Colonic mucosa (tissue), 4 donors: ENCODE measurements around the gene ANKRD6. TPM values are rescaled to one million over a fixed set of nuclear protein-coding genes. Genes with fewer than 3 reads are reported as not detected.

ENCODE experiments used
- DNase-seq: peaks from one replicate; pipeline ENCODE4 v3.0.0-alpha.2; 2020
- H3K27ac ChIP-seq: fragments of 200-600 bp; one replicate; pipeline ENCODE4 v1.8.0; 2021
- H3K27me3 ChIP-seq: fragments of 200-600 bp; one replicate; pipeline ENCODE4 v1.8.0; 2021
- H3K36me3 ChIP-seq: fragments of 200-600 bp; one replicate; pipeline ENCODE4 v1.8.0; 2021
- H3K4me1 ChIP-seq: fragments of 200-600 bp; one replicate; pipeline ENCODE4 v1.8.0; 2021; ENCODE audit warnings: mild to moderate bottlenecking
- H3K4me3 ChIP-seq: fragments of 200-600 bp; one replicate; pipeline ENCODE4 v1.8.0; 2021
- H3K9ac ChIP-seq, 2 donors: one replicate each; pipeline ENCODE4 v1.7.0; 2013; ENCODE audit warnings: control low read depth in 2 of 2, low read depth in 2 of 2, low read length in 2 of 2
- H3K9me3 ChIP-seq: fragments of 200-600 bp; one replicate; pipeline ENCODE4 v1.8.0; 2021
- CTCF ChIP-seq: fragments of 200-600 bp; IDR thresholded peaks from one replicate; pipeline ENCODE4 v1.8.0; 2022; ENCODE audit warnings: antibody characterized with exemption, mild to moderate bottlenecking
- intact Hi-C: fragments of 100-400 bp; cut with DNase I; formaldehyde crosslinking; loops from one replicate; pipeline ENCODE4 v1.14.1; 2022
- total RNA-seq, 2 donors: library from RNA; stranded (reverse); fragmentation: NEBNext Ultra II Directional in 1 of 2; extraction: Animal tissue kit (Norgen Biotek cat#: 25700) in 1 of 2; gene quantifications; one replicate each; pipeline ENCODE4 v1.2.1, GENCODE V29; 2021
- donor health status: healthy.
- donor health status: DM: no; HTN: no; CAD: no.
- donor health status: DM: no; HTN: no; CAD: no.

ANKRD6 gene
- total RNA-seq, 2 donors from 2014 or later = 1.6 to 3.1 TPM

DNA sequence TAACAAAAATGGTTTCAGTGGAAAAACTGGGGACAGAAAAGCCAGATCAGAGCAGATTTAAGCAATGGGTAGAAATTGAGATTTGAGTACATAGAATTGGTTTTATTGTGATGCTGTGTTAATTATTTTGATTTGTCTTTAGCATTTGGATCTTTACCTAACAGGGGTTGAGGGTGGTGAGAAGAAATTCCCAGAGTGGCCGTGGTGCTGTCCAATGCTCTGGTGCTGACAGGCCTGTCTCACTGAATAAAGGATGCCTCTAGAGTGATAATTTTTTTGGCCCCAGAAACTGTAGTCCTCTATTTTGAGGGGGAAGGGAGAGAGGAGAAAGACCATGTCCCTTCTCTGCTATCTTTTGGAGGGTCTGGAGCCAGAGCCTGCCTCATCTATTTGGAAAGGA, 126.5 kb downstream of the ANKRD6 start:
- H3K36me3 ChIP-seq = no peaks in the 10 kb centered on the region
- no peak for TF ChIP-seq CTCF
- intact Hi-C loops = no loop called here
- no peaks in the 10 kb centered on the region for H3K27me3 ChIP-seq
- no peak for DNase-seq
- no peak overlapping the region for H3K27ac ChIP-seq
- no peak overlapping the region for H3K4me3 ChIP-seq
- no peak overlapping the region for H3K9ac ChIP-seq
- no peaks in the 10 kb centered on the region for H3K9me3 ChIP-seq
- H3K4me1 ChIP-seq = no peaks in the 10 kb centered on the region

GRCh38 chr6:89562093-89562973, 129.4 kb downstream of the ANKRD6 start:
- TF ChIP-seq CTCF = no peak
- no peaks in the 10 kb centered on the region for H3K27me3 ChIP-seq
- H3K4me3 ChIP-seq = no peak overlapping the region
- H3K27ac ChIP-seq = no peak overlapping the region
- H3K9ac ChIP-seq = no peak overlapping the region
- no peaks in the 10 kb centered on the region for H3K36me3 ChIP-seq
- intact Hi-C loops = no loop called here
- no peaks in the 10 kb centered on the region for H3K9me3 ChIP-seq
- DNase-seq = no peak
- no peaks in the 10 kb centered on the region for H3K4me1 ChIP-seq

GRCh38 chr6:89563866-89564265, 130.9 kb downstream of the ANKRD6 start:
- Histone ChIP-seq H3K27me3 (no peaks in the 10 kb centered on the region), H3K4me3 (no peak overlapping the region), H3K9ac (no peak overlapping the region), H3K4me1 (no peaks in the 10 kb centered on the region), H3K9me3 (no peaks in the 10 kb centered on the region), H3K27ac (no peak overlapping the region), H3K36me3 (no peaks in the 10 kb centered on the region)
- intact Hi-C loops = no loop called here
- DNase-seq = no peak
- TF ChIP-seq CTCF = no peak

GRCh38 chr6:89564752-89565427, 131.9 kb downstream of the ANKRD6 start:
- intact Hi-C loops = no loop called here
- Histone ChIP-seq H3K4me3 (no peak overlapping the region), H3K9me3 (no peaks in the 10 kb centered on the region), H3K9ac (no peak overlapping the region), H3K27me3 (no peaks in the 10 kb centered on the region), H3K27ac (no peak overlapping the region), H3K36me3 (no peaks in the 10 kb centered on the region), H3K4me1 (no peaks in the 10 kb centered on the region)
- TF ChIP-seq CTCF = no peak
- no peak for DNase-seq

GRCh38 chr6:89566008-89566800, 133.3 kb downstream of the ANKRD6 start:
- intact Hi-C loops = no loop called here
- Histone ChIP-seq H3K4me3 (no peak overlapping the region), H3K9ac (no peak overlapping the region), H3K36me3 (no peaks in the 10 kb centered on the region), H3K27ac (no peak overlapping the region), H3K9me3 (no peaks in the 10 kb centered on the region), H3K27me3 (no peaks in the 10 kb centered on the region), H3K4me1 (no peaks in the 10 kb centered on the region)
- TF ChIP-seq CTCF = no peak
- DNase-seq = no peak
